Ovary (tissue), 3 donors: ENCODE results near the gene GON7.

Experiments
- EP300 ChIP-seq: sonication (generic); formaldehyde crosslinking; IDR thresholded peaks from one replicate; pipeline ENCODE4 v1.6.1; 2017; ENCODE audit warnings: antibody characterized with exemption
- TF ChIP-seq, protein P1 (sequence below), 3 donors: fragments of 450-650 bp in 2 of 3; fragments of 200-600 bp in 1 of 3; IDR thresholded peaks; one replicate each; pipeline versions ENCODE4 v1.5.1 to v1.8.0; 2016 to 2022; ENCODE audit warnings: antibody characterized with exemption in 3 of 3, mild to moderate bottlenecking in 1 of 3
- donor health status: DM: no; HTN: no; CAD: no.

- TF ChIP-seq, protein P1, sequence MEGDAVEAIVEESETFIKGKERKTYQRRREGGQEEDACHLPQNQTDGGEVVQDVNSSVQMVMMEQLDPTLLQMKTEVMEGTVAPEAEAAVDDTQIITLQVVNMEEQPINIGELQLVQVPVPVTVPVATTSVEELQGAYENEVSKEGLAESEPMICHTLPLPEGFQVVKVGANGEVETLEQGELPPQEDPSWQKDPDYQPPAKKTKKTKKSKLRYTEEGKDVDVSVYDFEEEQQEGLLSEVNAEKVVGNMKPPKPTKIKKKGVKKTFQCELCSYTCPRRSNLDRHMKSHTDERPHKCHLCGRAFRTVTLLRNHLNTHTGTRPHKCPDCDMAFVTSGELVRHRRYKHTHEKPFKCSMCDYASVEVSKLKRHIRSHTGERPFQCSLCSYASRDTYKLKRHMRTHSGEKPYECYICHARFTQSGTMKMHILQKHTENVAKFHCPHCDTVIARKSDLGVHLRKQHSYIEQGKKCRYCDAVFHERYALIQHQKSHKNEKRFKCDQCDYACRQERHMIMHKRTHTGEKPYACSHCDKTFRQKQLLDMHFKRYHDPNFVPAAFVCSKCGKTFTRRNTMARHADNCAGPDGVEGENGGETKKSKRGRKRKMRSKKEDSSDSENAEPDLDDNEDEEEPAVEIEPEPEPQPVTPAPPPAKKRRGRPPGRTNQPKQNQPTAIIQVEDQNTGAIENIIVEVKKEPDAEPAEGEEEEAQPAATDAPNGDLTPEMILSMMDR (IDR thresholded peaks at IDR 0.05) = no peak
- TF ChIP-seq EP300 = no peak
Observed at GRCh38 chr14:93212432-93212831, 5.6 kb upstream of the GON7 start.
